ENCODE results near the gene CASK.

DNA sequence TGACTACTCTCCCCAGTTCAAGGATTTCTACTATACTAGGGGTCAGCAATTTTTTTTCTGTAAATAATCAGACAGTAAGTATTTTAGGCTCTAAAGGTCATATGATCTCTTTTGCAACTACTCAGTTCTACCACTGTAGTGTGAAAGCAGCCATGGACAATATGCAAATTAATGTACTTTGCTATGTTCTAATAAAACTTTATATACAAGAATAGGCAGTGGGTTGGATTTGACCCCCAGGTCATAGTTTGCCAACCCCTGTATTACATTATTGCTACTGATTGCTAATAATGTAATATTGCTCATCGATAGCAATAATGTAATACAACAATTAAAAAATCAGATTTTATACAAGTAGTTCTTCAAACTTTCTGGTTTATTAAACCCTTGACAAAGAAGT is 293.8 kb downstream of the CASK start:
- TF ChIP-seq POLR2A (IDR thresholded peaks at IDR 0.05; ENCODE audit: low read depth, low read length) (no peak), POLR2AphosphoS5 (IDR thresholded peaks at IDR 0.05; ENCODE audit: low read depth, low read length) (no peak), TAF1 (IDR thresholded peaks at IDR 0.05; ENCODE audit: borderline replicate concordance, low read depth, low read length) (no peak)
